Measurements from ENCODE around the gene S100A2. TPM values are rescaled to one million over a fixed set of nuclear protein-coding genes. Genes with fewer than 3 reads are reported as not detected.
A peak's percentile ranks its signal among the peaks of the same experiment; 100 is the strongest.

Gene S100A2
- total RNA-seq, 4 donors from 2014 or later = 14.7 TPM; not detected in 3

- H3K27me3 ChIP-seq = no peaks in the 10 kb centered on the region
- intact Hi-C loops (cut with DNase I; ENCODE audit: low total_unique reads) = loop anchor here (1.0 to 5.0 kb wide), 3 partner anchors 23 to 84 kb away; partner anchors contain the start of gene S100A14
- H3K4me1 ChIP-seq = peaks cover 10 to 28% of the 10 kb centered on the region in 2 donors
- TF ChIP-seq, protein P1, sequence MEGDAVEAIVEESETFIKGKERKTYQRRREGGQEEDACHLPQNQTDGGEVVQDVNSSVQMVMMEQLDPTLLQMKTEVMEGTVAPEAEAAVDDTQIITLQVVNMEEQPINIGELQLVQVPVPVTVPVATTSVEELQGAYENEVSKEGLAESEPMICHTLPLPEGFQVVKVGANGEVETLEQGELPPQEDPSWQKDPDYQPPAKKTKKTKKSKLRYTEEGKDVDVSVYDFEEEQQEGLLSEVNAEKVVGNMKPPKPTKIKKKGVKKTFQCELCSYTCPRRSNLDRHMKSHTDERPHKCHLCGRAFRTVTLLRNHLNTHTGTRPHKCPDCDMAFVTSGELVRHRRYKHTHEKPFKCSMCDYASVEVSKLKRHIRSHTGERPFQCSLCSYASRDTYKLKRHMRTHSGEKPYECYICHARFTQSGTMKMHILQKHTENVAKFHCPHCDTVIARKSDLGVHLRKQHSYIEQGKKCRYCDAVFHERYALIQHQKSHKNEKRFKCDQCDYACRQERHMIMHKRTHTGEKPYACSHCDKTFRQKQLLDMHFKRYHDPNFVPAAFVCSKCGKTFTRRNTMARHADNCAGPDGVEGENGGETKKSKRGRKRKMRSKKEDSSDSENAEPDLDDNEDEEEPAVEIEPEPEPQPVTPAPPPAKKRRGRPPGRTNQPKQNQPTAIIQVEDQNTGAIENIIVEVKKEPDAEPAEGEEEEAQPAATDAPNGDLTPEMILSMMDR (IDR thresholded peaks at IDR 0.05 in 4 of 5, conservative IDR thresholded peaks at IDR 0.05 in 1 of 5) = no peak
- no peak for TF ChIP-seq POLR2A (IDR thresholded peaks at IDR 0.05)
- ATAC-seq = peak; percentile 16 to 43
- peak; percentile 44 to 59 for DNase-seq
- in situ Hi-C loops (cut with MboI; ENCODE audit: low sequenced_read_pairs in 4 of 4) = loop anchor here in 1 of 4 donors (5.0 to 25.0 kb wide), 2 partner anchors 34 to 454 kb away; partner anchors contain the start of genes JTB, RAB13, RPS27 and S100A2
- peak overlapping the region; percentile 54 to 70 (median 65) for H3K4me3 ChIP-seq
- H3K9me3 ChIP-seq = no peaks in the 10 kb centered on the region
- H3K27ac ChIP-seq = peak overlapping the region; percentile 82 to 92 (median 86)
- no peaks in the 10 kb centered on the region for H3K36me3 ChIP-seq
Measured at GRCh38 chr1:153533689-153534201, 31.9 kb downstream of the S100A2 start.

DNA sequence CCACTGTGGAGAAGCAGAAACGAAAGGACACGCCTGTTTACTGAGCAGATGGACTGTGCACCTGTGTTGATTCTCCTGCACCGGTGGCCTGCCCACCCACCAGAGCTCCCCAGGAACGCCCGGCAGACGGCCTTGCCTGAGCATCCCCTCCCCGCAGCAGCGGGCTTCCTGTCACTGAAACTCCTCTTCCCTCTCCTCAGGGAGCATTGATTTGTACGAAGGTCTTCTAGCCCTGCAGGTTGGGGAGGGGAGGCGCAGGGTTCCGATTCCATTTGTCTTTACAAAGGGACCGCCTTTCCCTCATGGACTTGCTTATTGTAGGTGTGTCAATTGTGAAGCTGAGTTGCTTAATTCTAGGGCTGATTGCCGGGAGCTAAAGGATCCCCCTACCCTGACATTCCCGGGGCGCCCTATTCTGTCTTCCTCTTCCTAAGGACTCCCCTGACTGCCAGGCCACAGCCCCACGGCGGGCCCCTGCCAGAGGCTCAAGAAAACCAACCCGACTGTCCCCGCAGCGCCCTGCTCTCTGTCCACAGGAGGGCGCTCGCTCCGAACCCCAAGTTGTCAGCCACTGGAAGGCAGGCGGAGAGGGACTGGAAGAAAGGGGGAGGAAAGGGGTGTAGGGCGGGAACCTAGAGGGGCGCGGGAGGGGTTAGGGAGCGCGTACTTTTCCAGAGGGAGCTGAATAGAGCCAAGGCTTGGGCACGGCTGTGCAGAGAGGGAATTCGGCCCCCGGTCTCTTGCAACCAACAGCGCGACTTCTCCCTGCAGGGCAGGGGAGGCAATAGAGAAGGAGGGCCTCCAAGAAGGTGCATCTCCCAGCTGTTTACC lies 32.7 kb downstream of the S100A2 start:
- Histone ChIP-seq H3K27ac (peak overlapping the region; percentile 82 to 92 (median 86)), H3K4me3 (peak overlapping the region; percentile 54 to 70 (median 65)), H3K36me3 (no peaks in the 10 kb centered on the region), H3K9me3 (no peaks in the 10 kb centered on the region), H3K4me1 (peaks cover 10 to 28% of the 10 kb centered on the region in 2 donors), H3K27me3 (no peaks in the 10 kb centered on the region)
- peak; percentile 54 to 59 for ATAC-seq
- DNase-seq = peak; percentile 71 to 84
- TF ChIP-seq POLR2A (IDR thresholded peaks at IDR 0.05) = no peak
- TF ChIP-seq, protein P1 (IDR thresholded peaks at IDR 0.05 in 4 of 5, conservative IDR thresholded peaks at IDR 0.05 in 1 of 5) = peak; percentile 90 to 93 (median 91)
- intact Hi-C loops (cut with DNase I; ENCODE audit: low total_unique reads) (loop anchor here (1.0 to 5.0 kb wide), 3 partner anchors 22 to 84 kb away; partner anchors contain the start of gene S100A14), in situ Hi-C loops (cut with MboI; ENCODE audit: low sequenced_read_pairs in 4 of 4) (loop anchor here in 1 of 4 donors (5.0 to 25.0 kb wide), 2 partner anchors 34 to 454 kb away; partner anchors contain the start of genes JTB, RAB13, RPS27 and S100A2)

DNA sequence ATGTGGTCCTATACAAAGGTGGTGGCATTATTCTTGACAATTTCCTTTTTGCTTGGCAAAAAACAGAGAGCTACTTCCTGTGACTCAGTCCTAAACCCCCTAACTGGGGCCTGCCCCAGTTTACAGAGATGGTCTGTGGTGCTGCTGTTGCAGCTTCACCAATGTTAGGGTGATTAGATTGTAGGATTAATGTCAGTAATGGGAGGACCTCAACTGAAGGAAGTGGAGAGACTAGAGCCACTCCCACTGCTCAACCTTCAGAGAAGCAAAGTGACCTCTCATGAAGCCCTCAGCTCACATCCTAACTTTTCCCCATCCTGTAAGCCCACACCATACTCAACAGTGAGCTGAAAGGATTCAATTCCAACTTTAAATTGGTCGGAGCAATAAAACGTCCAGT lies 33.5 kb downstream of the S100A2 start:
- in situ Hi-C loops (cut with MboI; ENCODE audit: low sequenced_read_pairs in 4 of 4) = loop anchor here in 1 of 4 donors (5.0 to 25.0 kb wide), 2 partner anchors 35 to 455 kb away; partner anchors contain the start of genes JTB, RAB13, RPS27 and S100A2
- no peaks in the 10 kb centered on the region for H3K27me3 ChIP-seq

DNA sequence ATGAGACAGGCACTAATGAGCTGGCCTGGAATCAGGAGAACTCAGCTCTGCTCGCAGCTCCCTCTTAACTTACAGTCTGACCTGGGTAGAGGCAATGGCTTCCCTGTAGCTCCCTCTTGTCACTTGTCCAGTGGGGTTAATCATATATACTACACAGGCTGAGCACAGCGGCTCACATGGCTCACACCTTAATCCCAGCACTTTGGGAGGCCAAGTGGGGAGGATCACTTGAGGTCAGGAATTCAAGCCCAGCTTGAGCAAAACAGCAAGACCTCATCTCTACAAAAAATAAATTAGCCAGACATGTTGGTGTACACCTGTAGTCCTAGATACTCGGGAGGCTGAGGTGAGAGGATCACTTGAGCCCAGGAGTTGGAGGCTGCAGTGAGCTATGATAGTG lies 34.0 kb downstream of the S100A2 start:
- no peaks in the 10 kb centered on the region for H3K9me3 ChIP-seq
- no peak overlapping the region for H3K27ac ChIP-seq
- no peaks in the 10 kb centered on the region for H3K36me3 ChIP-seq
- no peak overlapping the region for H3K4me3 ChIP-seq
- in situ Hi-C loops (cut with MboI; ENCODE audit: low sequenced_read_pairs in 4 of 4) (loop anchor here in 1 of 4 donors (5.0 to 25.0 kb wide), 2 partner anchors 36 to 456 kb away; partner anchors contain the start of genes JTB, RAB13, RPS27 and S100A2), intact Hi-C loops (cut with DNase I; ENCODE audit: low total_unique reads) (loop anchor here (2.0 to 5.0 kb wide), 2 partner anchors 21 to 86 kb away; partner anchors contain the start of gene S100A14)
- H3K4me1 ChIP-seq = peaks cover 10 to 26% of the 10 kb centered on the region in 2 donors
- ATAC-seq (no peak), DNase-seq (no peak)
- no peaks in the 10 kb centered on the region for H3K27me3 ChIP-seq
- TF ChIP-seq POLR2A (IDR thresholded peaks at IDR 0.05) = no peak
- TF ChIP-seq, protein P1 (IDR thresholded peaks at IDR 0.05 in 4 of 5, conservative IDR thresholded peaks at IDR 0.05 in 1 of 5) = no peak

More for the DNA sequence above, 33.5 kb downstream of the S100A2 start:
- Histone ChIP-seq H3K36me3 (no peaks in the 10 kb centered on the region), H3K27ac (peak overlapping the region in 1 of 4 donors; percentile 92), H3K9me3 (no peaks in the 10 kb centered on the region), H3K4me1 (peaks cover 10 to 28% of the 10 kb centered on the region in 2 donors), H3K4me3 (no peak overlapping the region)
- no peak for TF ChIP-seq POLR2A (IDR thresholded peaks at IDR 0.05)
- TF ChIP-seq, protein P1 (IDR thresholded peaks at IDR 0.05 in 4 of 5, conservative IDR thresholded peaks at IDR 0.05 in 1 of 5) = no peak
- no peak for DNase-seq
- intact Hi-C loops (cut with DNase I; ENCODE audit: low total_unique reads) = loop anchor here (2.0 to 5.0 kb wide), 2 partner anchors 21 to 85 kb away; partner anchors contain the start of gene S100A14
- no peak for ATAC-seq
